Measurements from ENCODE around the gene ADAMTS18.
"Not testable (repeated sequence)": the region's sequence is repeated elsewhere in the genome, so short reads cannot be mapped to it uniquely, and the experiment has no call there.

ADAMTS18 gene

DNA sequence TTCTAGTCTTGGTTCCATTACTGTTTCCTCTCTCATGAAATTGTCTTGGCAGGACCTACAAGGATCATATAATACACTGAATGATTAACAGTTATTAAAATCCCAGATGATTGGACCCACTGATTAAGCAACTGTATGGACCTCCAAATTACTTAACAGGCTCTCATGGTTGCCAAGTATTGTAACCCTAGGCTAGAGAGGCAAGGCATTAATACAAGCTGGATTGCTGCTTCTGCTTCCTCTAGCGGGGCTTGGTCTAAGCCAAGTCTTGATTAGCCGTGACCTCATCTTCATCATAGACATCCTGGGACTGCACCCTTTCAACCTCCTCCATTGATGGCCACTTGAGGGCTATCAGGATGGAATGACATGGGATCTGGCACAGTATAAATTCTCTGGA lies 188.7 kb downstream of the ADAMTS18 start:
- Histone ChIP-seq H3K27me3 (ENCODE audit: insufficient read depth, poor library complexity, severe bottlenecking) (no peaks in the 10 kb centered on the region), H3K36me3 (ENCODE audit: low read depth) (no peaks in the 10 kb centered on the region), H3K9me3 (ENCODE audit: severe bottlenecking) (no peaks in the 10 kb centered on the region), H3K27ac (ENCODE audit: poor library complexity, severe bottlenecking) (no peak overlapping the region), H3K4me1 (ENCODE audit: insufficient read depth, poor library complexity, severe bottlenecking) (no peaks in the 10 kb centered on the region), H3K4me3 (ENCODE audit: severe bottlenecking) (no peak overlapping the region)
- no peak for DNase-seq (ENCODE audit: low spot score)
- no peak for TF ChIP-seq CTCF (IDR thresholded peaks at IDR 0.05; ENCODE audit: poor library complexity, severe bottlenecking)
- no peak for ATAC-seq (ENCODE audit: low read depth)

- not testable (repeated sequence) for H3K27ac ChIP-seq (ENCODE audit: poor library complexity, severe bottlenecking); H3K9me3 ChIP-seq (ENCODE audit: severe bottlenecking); DNase-seq (ENCODE audit: low spot score); H3K36me3 ChIP-seq (ENCODE audit: low read depth); ATAC-seq (ENCODE audit: low read depth); H3K27me3 ChIP-seq (ENCODE audit: insufficient read depth, poor library complexity, severe bottlenecking); H3K4me3 ChIP-seq (ENCODE audit: severe bottlenecking); H3K4me1 ChIP-seq (ENCODE audit: insufficient read depth, poor library complexity, severe bottlenecking)
These were observed 192.4 kb downstream of the ADAMTS18 start for GRCh38 chr16:77242471-77242870.

GRCh38 chr16:77238593-77238992 lies 196.2 kb downstream of the ADAMTS18 start:
- H3K4me1 ChIP-seq (ENCODE audit: insufficient read depth, poor library complexity, severe bottlenecking), result no peaks in the 10 kb centered on the region
- no peak for TF ChIP-seq CTCF (IDR thresholded peaks at IDR 0.05; ENCODE audit: poor library complexity, severe bottlenecking)
- ATAC-seq (ENCODE audit: low read depth) (peak; percentile 69), DNase-seq (ENCODE audit: low spot score) (no peak)
- no peak overlapping the region for H3K27ac ChIP-seq (ENCODE audit: poor library complexity, severe bottlenecking)
- H3K36me3 ChIP-seq (ENCODE audit: low read depth), result no peaks in the 10 kb centered on the region
- no peak overlapping the region for H3K4me3 ChIP-seq (ENCODE audit: severe bottlenecking)
- H3K9me3 ChIP-seq (ENCODE audit: severe bottlenecking), result no peaks in the 10 kb centered on the region
- no peaks in the 10 kb centered on the region for H3K27me3 ChIP-seq (ENCODE audit: insufficient read depth, poor library complexity, severe bottlenecking)

GRCh38 chr16:77236063-77236511 lies 198.7 kb downstream of the ADAMTS18 start:
- peak; percentile 99 for TF ChIP-seq CTCF (IDR thresholded peaks at IDR 0.05; ENCODE audit: poor library complexity, severe bottlenecking)
- Histone ChIP-seq H3K9me3 (ENCODE audit: severe bottlenecking) (no peaks in the 10 kb centered on the region), H3K27me3 (ENCODE audit: insufficient read depth, poor library complexity, severe bottlenecking) (no peaks in the 10 kb centered on the region), H3K4me3 (ENCODE audit: severe bottlenecking) (no peak overlapping the region), H3K4me1 (ENCODE audit: insufficient read depth, poor library complexity, severe bottlenecking) (no peaks in the 10 kb centered on the region), H3K27ac (ENCODE audit: poor library complexity, severe bottlenecking) (no peak overlapping the region), H3K36me3 (ENCODE audit: low read depth) (no peaks in the 10 kb centered on the region)
- ATAC-seq (ENCODE audit: low read depth) (peak; percentile 83), DNase-seq (ENCODE audit: low spot score) (peak; percentile 78)

- DNase-seq (ENCODE audit: low spot score) (no peak), ATAC-seq (ENCODE audit: low read depth) (peak; percentile 43; the same call in 1 of the 3 replicates)
- TF ChIP-seq CTCF (IDR thresholded peaks at IDR 0.05; ENCODE audit: poor library complexity, severe bottlenecking), result no peak
- H3K27me3 ChIP-seq (ENCODE audit: insufficient read depth, poor library complexity, severe bottlenecking), result no peaks in the 10 kb centered on the region
- H3K4me3 ChIP-seq (ENCODE audit: severe bottlenecking), result no peak overlapping the region
- H3K9me3 ChIP-seq (ENCODE audit: severe bottlenecking), result no peaks in the 10 kb centered on the region
- H3K27ac ChIP-seq (ENCODE audit: poor library complexity, severe bottlenecking), result no peak overlapping the region
- no peaks in the 10 kb centered on the region for H3K4me1 ChIP-seq (ENCODE audit: insufficient read depth, poor library complexity, severe bottlenecking)
- no peaks in the 10 kb centered on the region for H3K36me3 ChIP-seq (ENCODE audit: low read depth)
These were observed 200.2 kb downstream of the ADAMTS18 start for GRCh38 chr16:77234611-77235010.
